ENCODE measurements around the gene MYH7.

Gene MYH7

GRCh38 chr14:23381871-23382270 is 53.6 kb downstream of the MYH7 start:
- no peaks in the 10 kb centered on the region for H3K27me3 ChIP-seq (replicated peaks; ENCODE audit: control insufficient read depth, insufficient read depth, low read length, poor library complexity, severe bottlenecking)
- no peak for DNase-seq
- H3K4me3 ChIP-seq (ENCODE audit: insufficient read depth, low read depth, low read length, poor library complexity, severe bottlenecking): no peak overlapping the region
- no peak overlapping the region for H3K27ac ChIP-seq (ENCODE audit: insufficient read depth, low read length, poor library complexity, severe bottlenecking)
- no peaks in the 10 kb centered on the region for H3K4me1 ChIP-seq (ENCODE audit: control insufficient read depth, insufficient read depth, low read length, poor library complexity, severe bottlenecking)
- no peaks in the 10 kb centered on the region for H3K9me3 ChIP-seq (ENCODE audit: control insufficient read depth, low read length)
- H3K36me3 ChIP-seq (ENCODE audit: control insufficient read depth, insufficient read depth, low read length): no peaks in the 10 kb centered on the region

- no peak for DNase-seq
- H3K4me3 ChIP-seq (ENCODE audit: insufficient read depth, low read depth, low read length, poor library complexity, severe bottlenecking): no peak overlapping the region
- H3K4me1 ChIP-seq (ENCODE audit: control insufficient read depth, insufficient read depth, low read length, poor library complexity, severe bottlenecking): no peaks in the 10 kb centered on the region
- no peaks in the 10 kb centered on the region for H3K9me3 ChIP-seq (ENCODE audit: control insufficient read depth, low read length)
- no peaks in the 10 kb centered on the region for H3K36me3 ChIP-seq (ENCODE audit: control insufficient read depth, insufficient read depth, low read length)
- H3K27me3 ChIP-seq (replicated peaks; ENCODE audit: control insufficient read depth, insufficient read depth, low read length, poor library complexity, severe bottlenecking): no peaks in the 10 kb centered on the region
- H3K27ac ChIP-seq (ENCODE audit: insufficient read depth, low read length, poor library complexity, severe bottlenecking): no peak overlapping the region
Observed at GRCh38 chr14:23380976-23381375, 54.5 kb downstream of the MYH7 start.

- no peak overlapping the region for H3K4me3 ChIP-seq (ENCODE audit: insufficient read depth, low read depth, low read length, poor library complexity, severe bottlenecking)
- H3K27ac ChIP-seq (ENCODE audit: insufficient read depth, low read length, poor library complexity, severe bottlenecking): no peak overlapping the region
- no peaks in the 10 kb centered on the region for H3K36me3 ChIP-seq (ENCODE audit: control insufficient read depth, insufficient read depth, low read length)
- no peaks in the 10 kb centered on the region for H3K9me3 ChIP-seq (ENCODE audit: control insufficient read depth, low read length)
- no peak for DNase-seq
- no peaks in the 10 kb centered on the region for H3K27me3 ChIP-seq (replicated peaks; ENCODE audit: control insufficient read depth, insufficient read depth, low read length, poor library complexity, severe bottlenecking)
- H3K4me1 ChIP-seq (ENCODE audit: control insufficient read depth, insufficient read depth, low read length, poor library complexity, severe bottlenecking): no peaks in the 10 kb centered on the region
Observed at GRCh38 chr14:23380197-23380914, 55.1 kb downstream of the MYH7 start.

- H3K36me3 ChIP-seq (ENCODE audit: control insufficient read depth, insufficient read depth, low read length): no peaks in the 10 kb centered on the region
- DNase-seq: peak; percentile 34 to 45 (median 38)
- no peak overlapping the region for H3K27ac ChIP-seq (ENCODE audit: insufficient read depth, low read length, poor library complexity, severe bottlenecking)
- H3K4me1 ChIP-seq (ENCODE audit: control insufficient read depth, insufficient read depth, low read length, poor library complexity, severe bottlenecking): no peaks in the 10 kb centered on the region
- H3K27me3 ChIP-seq (replicated peaks; ENCODE audit: control insufficient read depth, insufficient read depth, low read length, poor library complexity, severe bottlenecking): no peaks in the 10 kb centered on the region
- no peaks in the 10 kb centered on the region for H3K9me3 ChIP-seq (ENCODE audit: control insufficient read depth, low read length)
- no peak overlapping the region for H3K4me3 ChIP-seq (ENCODE audit: insufficient read depth, low read depth, low read length, poor library complexity, severe bottlenecking)
Observed at GRCh38 chr14:23379366-23380196, 55.9 kb downstream of the MYH7 start.

GRCh38 chr14:23378612-23379220 is 56.7 kb downstream of the MYH7 start:
- no peaks in the 10 kb centered on the region for H3K27me3 ChIP-seq (replicated peaks; ENCODE audit: control insufficient read depth, insufficient read depth, low read length, poor library complexity, severe bottlenecking)
- DNase-seq: no peak
- H3K4me1 ChIP-seq (ENCODE audit: control insufficient read depth, insufficient read depth, low read length, poor library complexity, severe bottlenecking): no peaks in the 10 kb centered on the region
- no peaks in the 10 kb centered on the region for H3K36me3 ChIP-seq (ENCODE audit: control insufficient read depth, insufficient read depth, low read length)
- no peak overlapping the region for H3K27ac ChIP-seq (ENCODE audit: insufficient read depth, low read length, poor library complexity, severe bottlenecking)
- H3K4me3 ChIP-seq (ENCODE audit: insufficient read depth, low read depth, low read length, poor library complexity, severe bottlenecking): no peak overlapping the region
- no peaks in the 10 kb centered on the region for H3K9me3 ChIP-seq (ENCODE audit: control insufficient read depth, low read length)

GRCh38 chr14:23377573-23378563 is 57.6 kb downstream of the MYH7 start:
- H3K27me3 ChIP-seq (replicated peaks; ENCODE audit: control insufficient read depth, insufficient read depth, low read length, poor library complexity, severe bottlenecking): no peaks in the 10 kb centered on the region
- H3K36me3 ChIP-seq (ENCODE audit: control insufficient read depth, insufficient read depth, low read length): no peaks in the 10 kb centered on the region
- H3K27ac ChIP-seq (ENCODE audit: insufficient read depth, low read length, poor library complexity, severe bottlenecking): no peak overlapping the region
- no peak for DNase-seq
- H3K4me1 ChIP-seq (ENCODE audit: control insufficient read depth, insufficient read depth, low read length, poor library complexity, severe bottlenecking): no peaks in the 10 kb centered on the region
- no peak overlapping the region for H3K4me3 ChIP-seq (ENCODE audit: insufficient read depth, low read depth, low read length, poor library complexity, severe bottlenecking)
- no peaks in the 10 kb centered on the region for H3K9me3 ChIP-seq (ENCODE audit: control insufficient read depth, low read length)

- H3K4me3 ChIP-seq (ENCODE audit: insufficient read depth, low read depth, low read length, poor library complexity, severe bottlenecking): no peak overlapping the region
- no peak for DNase-seq
- no peaks in the 10 kb centered on the region for H3K4me1 ChIP-seq (ENCODE audit: control insufficient read depth, insufficient read depth, low read length, poor library complexity, severe bottlenecking)
- no peaks in the 10 kb centered on the region for H3K27me3 ChIP-seq (replicated peaks; ENCODE audit: control insufficient read depth, insufficient read depth, low read length, poor library complexity, severe bottlenecking)
- no peaks in the 10 kb centered on the region for H3K9me3 ChIP-seq (ENCODE audit: control insufficient read depth, low read length)
- no peak overlapping the region for H3K27ac ChIP-seq (ENCODE audit: insufficient read depth, low read length, poor library complexity, severe bottlenecking)
- no peaks in the 10 kb centered on the region for H3K36me3 ChIP-seq (ENCODE audit: control insufficient read depth, insufficient read depth, low read length)
Observed at GRCh38 chr14:23377198-23377550, 58.3 kb downstream of the MYH7 start.

- DNase-seq: no peak
- Histone ChIP-seq H3K9me3 (ENCODE audit: control insufficient read depth, low read length) (no peaks in the 10 kb centered on the region), H3K36me3 (ENCODE audit: control insufficient read depth, insufficient read depth, low read length) (no peaks in the 10 kb centered on the region), H3K4me3 (ENCODE audit: insufficient read depth, low read depth, low read length, poor library complexity, severe bottlenecking) (no peak within 1 kb of the TSS), H3K4me1 (ENCODE audit: control insufficient read depth, insufficient read depth, low read length, poor library complexity, severe bottlenecking) (no peaks in the 10 kb centered on the region), H3K27ac (ENCODE audit: insufficient read depth, low read length, poor library complexity, severe bottlenecking) (no peak within 1 kb of the TSS), H3K27me3 (replicated peaks; ENCODE audit: control insufficient read depth, insufficient read depth, low read length, poor library complexity, severe bottlenecking) (no peaks in the 10 kb centered on the region)
Observed at GRCh38 chr14:23376482-23377197, 58.8 kb downstream of the MYH7 start, which contains the start of gene CMTM5. Gene CMTM5, plus strand, starts transcription at chr14:23377046. Its CDS starts 206 bp downstream, at chr14:23377252.

Data from effector memory CD4-positive, alpha-beta T cell (primary cell).